Lower lobe of right lung (tissue), 2 donors: Measurements from ENCODE around the gene USP7. TPM values are rescaled to one million over a fixed set of nuclear protein-coding genes. Genes with fewer than 3 reads are reported as not detected.

Experiments used
- ATAC-seq, 2 donors: fragments of 200-7000 bp; cut with Tn5 transposase; one replicate each; pipeline ENCODE4 v1.9.1; 2020 to 2022; ENCODE audit warnings: mild to moderate bottlenecking in 2 of 2, moderate library complexity in 2 of 2
- DNase-seq: peaks from one replicate; pipeline ENCODE4 v3.0.0-alpha.2; 2020
- H3K27ac ChIP-seq: fragments of 200-600 bp; one replicate; pipeline ENCODE4 v1.8.0; 2022
- H3K27me3 ChIP-seq: fragments of 200-600 bp; one replicate; pipeline ENCODE4 v1.8.0; 2022; ENCODE audit warnings: low read depth
- H3K36me3 ChIP-seq: fragments of 200-600 bp; one replicate; pipeline ENCODE4 v1.8.0; 2022; ENCODE audit warnings: mild to moderate bottlenecking
- H3K4me1 ChIP-seq: fragments of 200-600 bp; one replicate; pipeline ENCODE4 v1.8.0; 2022
- H3K4me3 ChIP-seq: fragments of 200-600 bp; one replicate; pipeline ENCODE4 v1.8.0; 2022; ENCODE audit warnings: mild to moderate bottlenecking
- H3K9me3 ChIP-seq: fragments of 200-600 bp; one replicate; pipeline ENCODE4 v1.8.0; 2022
- CTCF ChIP-seq: fragments of 200-600 bp; IDR thresholded peaks from one replicate; pipeline ENCODE4 v1.8.0; 2022; ENCODE audit warnings: antibody characterized with exemption, mild to moderate bottlenecking
- intact Hi-C: fragments of 100-400 bp; cut with DNase I; formaldehyde crosslinking; loops from one replicate; pipeline ENCODE4 v1.11.0; 2022
- total RNA-seq: library from RNA; stranded (reverse); fragmentation: NEBNext Ultra II Directional; extraction: Animal tissue kit (Norgen Biotek cat#: 25700); gene quantifications from one replicate; pipeline ENCODE4 v1.2.1, GENCODE V29; 2021
- donor health status: DM: no; HTN: yes; CAD: no; lungs with severe emphysema.

USP7 gene
- total RNA-seq, 1 donor from 2014 or later: 87.5 TPM

GRCh38 chr16:8908810-8909468, 54.8 kb downstream of the USP7 start:
- Histone ChIP-seq H3K4me1 (no peaks in the 10 kb centered on the region), H3K4me3 (no peak overlapping the region), H3K9me3 (no peaks in the 10 kb centered on the region), H3K27me3 (no peaks in the 10 kb centered on the region), H3K36me3 (peaks cover 99% of the 10 kb centered on the region), H3K27ac (no peak overlapping the region)
- ATAC-seq (no peak), DNase-seq (no peak)
- TF ChIP-seq CTCF: no peak
- intact Hi-C loops: no loop called here

- Histone ChIP-seq H3K27ac (no peak overlapping the region), H3K4me1 (no peaks in the 10 kb centered on the region), H3K4me3 (no peak overlapping the region), H3K36me3 (peaks cover 100% of the 10 kb centered on the region), H3K27me3 (no peaks in the 10 kb centered on the region), H3K9me3 (no peaks in the 10 kb centered on the region)
- TF ChIP-seq CTCF: no peak
- intact Hi-C loops: no loop called here
- ATAC-seq: no peak
- DNase-seq: no peak
These were observed 56.6 kb downstream of the USP7 start for GRCh38 chr16:8907096-8907495.

DNA sequence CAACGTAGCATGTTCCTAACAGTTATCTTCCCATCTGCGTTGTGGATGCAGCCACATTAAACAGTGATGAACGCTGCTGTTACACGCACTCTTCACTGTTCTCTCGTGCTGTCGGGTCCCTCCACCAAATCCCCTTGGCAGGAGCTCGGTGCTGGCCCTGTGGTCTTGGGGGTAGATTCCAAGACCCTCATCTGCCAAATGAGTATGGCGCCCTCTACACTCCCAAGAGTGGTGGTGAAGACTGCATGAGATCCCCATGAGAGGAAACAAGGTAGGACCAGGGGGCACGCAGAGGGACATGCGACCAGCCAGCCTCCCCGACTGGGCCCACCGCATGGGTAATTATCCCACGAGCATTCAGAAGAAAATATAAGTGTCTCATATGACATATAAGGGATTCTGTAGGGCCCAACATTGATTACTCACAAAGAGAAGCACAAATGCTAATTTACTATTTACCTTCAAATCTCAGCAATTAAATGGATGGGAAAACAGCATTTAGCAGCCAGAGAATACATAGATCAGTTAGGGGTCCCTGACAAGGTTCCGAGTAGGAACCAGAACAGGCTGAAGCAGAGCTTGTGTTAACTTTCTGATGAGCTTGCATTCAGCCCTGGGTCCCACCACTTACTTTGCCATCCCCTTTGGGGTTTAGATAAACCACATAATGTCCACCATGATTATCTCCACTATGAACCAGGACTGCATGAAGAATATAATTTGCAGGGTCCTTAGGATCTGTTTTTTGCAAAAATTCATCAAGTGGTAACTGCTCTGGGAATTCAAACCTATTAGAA, 57.7 kb downstream of the USP7 start:
- H3K4me1 ChIP-seq: no peaks in the 10 kb centered on the region
- no peak overlapping the region for H3K27ac ChIP-seq
- H3K4me3 ChIP-seq: no peak overlapping the region
- TF ChIP-seq CTCF: no peak
- DNase-seq: no peak
- H3K9me3 ChIP-seq: no peaks in the 10 kb centered on the region
- intact Hi-C loops: no loop called here
- no peaks in the 10 kb centered on the region for H3K27me3 ChIP-seq
- peaks cover 100% of the 10 kb centered on the region for H3K36me3 ChIP-seq
- no peak for ATAC-seq

DNA sequence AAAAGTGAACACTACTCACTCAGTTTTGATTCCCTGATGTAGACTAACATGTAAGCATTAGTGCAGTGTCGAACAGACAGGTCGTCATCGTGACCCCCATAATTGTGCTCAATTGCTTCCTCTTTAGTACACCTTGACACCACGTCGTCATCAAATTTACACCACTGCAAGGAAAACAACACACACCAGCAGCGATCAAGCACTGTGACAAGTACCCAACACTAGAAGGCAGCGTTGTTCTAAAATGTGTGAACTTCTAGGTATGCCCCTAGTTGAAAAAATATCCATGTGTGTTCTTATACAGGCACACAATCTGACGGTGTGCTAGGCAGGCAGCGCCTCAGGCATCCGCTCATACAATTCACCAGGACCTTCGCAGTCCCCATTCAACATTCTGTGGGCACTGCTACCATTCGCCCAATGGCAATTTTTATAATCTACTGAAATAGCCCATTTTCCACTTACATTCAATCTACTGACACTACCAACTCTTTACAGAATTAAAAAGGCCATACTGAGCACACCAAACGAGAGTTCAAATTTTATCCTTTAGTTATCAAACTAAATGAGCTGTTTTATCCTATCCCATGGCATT, 58.4 kb downstream of the USP7 start:
- TF ChIP-seq CTCF: peak; percentile 21
- Histone ChIP-seq H3K9me3 (no peaks in the 10 kb centered on the region), H3K27ac (no peak overlapping the region), H3K36me3 (peaks cover 100% of the 10 kb centered on the region), H3K4me1 (no peaks in the 10 kb centered on the region), H3K4me3 (no peak overlapping the region), H3K27me3 (no peaks in the 10 kb centered on the region)
- DNase-seq (no peak), ATAC-seq (peak in 1 of 2 donors; percentile 55)
- intact Hi-C loops: no loop called here

DNA sequence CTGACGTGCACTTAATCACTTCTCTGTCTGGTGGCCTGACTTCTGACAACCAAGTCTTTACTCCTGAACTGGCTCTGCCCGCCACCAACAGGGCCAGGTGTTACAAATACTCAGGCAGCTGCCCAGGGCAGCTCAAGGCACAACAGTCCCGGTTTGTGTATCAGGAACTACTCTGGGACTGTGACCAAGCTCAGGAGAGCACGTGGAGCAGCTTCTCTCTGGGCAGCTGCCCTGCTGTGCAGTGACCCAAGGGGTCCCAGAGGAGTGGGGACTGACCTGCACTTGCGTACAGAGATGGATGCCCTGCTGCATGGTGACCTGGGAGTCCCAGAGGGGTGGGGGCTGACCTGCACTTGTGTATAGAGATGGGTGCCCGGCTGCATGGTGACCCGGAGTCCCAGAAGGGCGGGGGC, 59.7 kb downstream of the USP7 start:
- no peak for DNase-seq
- no peak overlapping the region for H3K27ac ChIP-seq
- H3K36me3 ChIP-seq: peaks cover 100% of the 10 kb centered on the region
- intact Hi-C loops: no loop called here
- H3K27me3 ChIP-seq: no peaks in the 10 kb centered on the region
- H3K4me3 ChIP-seq: no peak overlapping the region
- ATAC-seq: no peak
- no peaks in the 10 kb centered on the region for H3K4me1 ChIP-seq
- TF ChIP-seq CTCF: no peak
- H3K9me3 ChIP-seq: no peaks in the 10 kb centered on the region
